Right lobe of liver (tissue), 4 donors: ENCODE measurements around the gene GTF3C1.

Source experiments
- CTCF ChIP-seq, 4 donors: fragments of 200-600 bp in 3 of 4; fragments of 450-650 bp in 1 of 4; IDR thresholded peaks; one replicate each; pipeline versions ENCODE4 v1.5.1 to v1.8.0; 2016 to 2022; ENCODE audit warnings: antibody characterized with exemption in 4 of 4, mild to moderate bottlenecking in 2 of 4
- POLR2A ChIP-seq: fragments of 450-650 bp; IDR thresholded peaks from one replicate; pipeline ENCODE4 v1.6.1; 2017; ENCODE audit warnings: antibody characterized with exemption, mild to moderate bottlenecking
- donor health status: DM: no; HTN: no; CAD: no.
- donor health status: DM: no; HTN: no; CAD: no.
- donor health status: DM: no; HTN: yes; CAD: no.

- TF ChIP-seq CTCF (IDR thresholded peaks at IDR 0.05) (no peak), POLR2A (no peak)
These were observed 122.2 kb downstream of the GTF3C1 start for GRCh38 chr16:27427538-27427937.
